ENCODE measurements around the gene CLEC4G. TPM values are rescaled to one million over a fixed set of nuclear protein-coding genes. Genes with fewer than 3 reads are reported as not detected.

Gene CLEC4G
- total and polyA plus RNA-seq, 9 of the 15 experiments (the other 6 are each of a cell fraction or from before 2014, with no cell fraction given): not detected

DNA sequence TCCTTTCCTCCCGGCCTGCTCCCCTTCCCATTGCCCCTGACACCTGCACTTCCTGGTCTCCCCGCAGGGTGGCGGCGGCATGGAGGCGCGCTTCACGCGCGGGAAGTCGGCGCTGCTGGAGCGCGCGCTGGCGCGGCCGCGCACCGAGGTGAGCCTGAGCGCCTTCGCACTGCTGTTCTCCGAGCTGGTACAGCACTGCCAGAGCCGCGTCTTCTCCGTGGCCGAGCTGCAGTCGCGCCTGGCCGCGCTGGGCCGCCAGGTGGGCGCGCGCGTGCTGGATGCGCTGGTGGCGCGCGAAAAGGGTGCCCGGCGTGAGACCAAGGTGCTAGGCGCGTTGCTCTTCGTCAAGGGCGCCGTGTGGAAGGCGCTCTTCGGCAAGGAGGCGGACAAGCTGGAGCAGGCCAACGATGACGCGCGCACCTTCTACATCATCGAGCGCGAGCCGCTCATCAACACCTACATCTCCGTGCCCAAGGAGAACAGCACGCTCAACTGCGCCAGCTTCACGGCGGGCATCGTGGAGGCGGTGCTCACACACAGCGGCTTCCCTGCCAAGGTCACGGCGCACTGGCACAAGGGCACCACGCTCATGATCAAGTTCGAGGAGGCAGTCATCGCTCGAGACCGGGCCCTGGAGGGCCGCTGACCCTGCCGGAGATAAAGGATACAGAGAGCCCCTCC, 49.6 kb downstream of the CLEC4G start:
- no peak for FAIRE-seq
- H2AFZ ChIP-seq (ENCODE audit: low read depth, low read length): no peak overlapping the region
- H3K9ac ChIP-seq (ENCODE audit: insufficient read depth in 1 of 2, low read depth in 2 of 2, low read length in 2 of 2): no peak overlapping the region
- H3K27ac ChIP-seq (ENCODE audit: extremely low read depth, low read depth, low read length): no peak overlapping the region
- no peaks in the 10 kb centered on the region for H4K20me1 ChIP-seq (replicated peaks; ENCODE audit: control insufficient read depth, insufficient read depth, low read length)
- ChIA-PET POLR2A (no interaction called here), CTCF (ENCODE audit: low intra/inter-chr PET ratio) (interaction anchor here (0.6 to 1.1 kb wide), 2 partner anchors 114 to 329 kb away, joined by 3 to 6 read pairs; no protein-coding TSS in a partner anchor)
- H3K27me3 ChIP-seq (ENCODE audit: control insufficient read depth in 2 of 2, insufficient read depth in 2 of 2, low read length in 2 of 2): peaks cover 0 to 6% of the 10 kb centered on the region in 2 experiments; a peak in 2 of 5 replicates
- peaks cover 10% of the 10 kb centered on the region; the same call in 2 of the 3 replicates for H3K36me3 ChIP-seq (ENCODE audit: control insufficient read depth, insufficient read depth, low read length)
- 97% methylated on average over 33 of the region's 74 CpGs for WGBS (ENCODE audit: insufficient coverage, low coverage, missing lambda C conversion rate)
- H3K4me1 ChIP-seq (replicated peaks in 1 of 2; ENCODE audit: control insufficient read depth in 2 of 2, insufficient read depth in 2 of 2, low read length in 2 of 2): peaks cover 10 to 28% of the 10 kb centered on the region in 2 experiments; a peak in 4 of 5 replicates
- H3K4me2 ChIP-seq (ENCODE audit: insufficient read depth, low read length): no peak overlapping the region
- H3K4me3 ChIP-seq: no peak overlapping the region
- peaks cover 15% of the 10 kb centered on the region; the same call in 2 of the 3 replicates for H3K79me2 ChIP-seq (ENCODE audit: control insufficient read depth, insufficient read depth, low read length)
- in situ Hi-C loops (cut with MboI) (loop anchor here (5.0 to 10.0 kb wide), 2 partner anchors 115 to 328 kb away; no protein-coding TSS in a partner anchor), intact Hi-C loops (cut with micrococcal nuclease) (loop anchor here (10.0 kb wide), 1 partner anchor 328 kb away; no protein-coding TSS in a partner anchor)
- no peak for DNase-seq (ENCODE audit: extremely low read depth in 1 of 4, low spot score in 3 of 4)
- no peaks in the 10 kb centered on the region for H3K9me3 ChIP-seq (replicated peaks; ENCODE audit: control insufficient read depth, insufficient read depth, low read depth, low read length)
- TSS peak; percentile 75 for BruUV-seq (replicated peaks)
- peaks cover 3% of the 10 kb centered on the region for H3K9me1 ChIP-seq (ENCODE audit: control insufficient read depth, insufficient read depth, low read length)
- no peak for ATAC-seq
- no peak for TF ChIP-seq SOX6 (IDR thresholded peaks at IDR 0.05)
- no peak for TF ChIP-seq ZNF444 (CRISPR knock-in tag; IDR thresholded peaks at IDR 0.05)
- no peak for TF ChIP-seq SAP30 (IDR thresholded peaks at IDR 0.05; ENCODE audit: borderline replicate concordance, insufficient read depth, low read depth, low read length, poor library complexity, severe bottlenecking)
- TF ChIP-seq PTBP1 (IDR thresholded peaks at IDR 0.05; ENCODE audit: low read depth, low read length): no peak
- TF ChIP-seq SRSF1 (IDR thresholded peaks at IDR 0.05; ENCODE audit: low read depth, low read length): no peak
- TF ChIP-seq TEAD2 (tag; IDR thresholded peaks at IDR 0.05): no peak
- no peak for TF ChIP-seq KLF16 (IDR thresholded peaks at IDR 0.05)
- TF ChIP-seq, protein P1, sequence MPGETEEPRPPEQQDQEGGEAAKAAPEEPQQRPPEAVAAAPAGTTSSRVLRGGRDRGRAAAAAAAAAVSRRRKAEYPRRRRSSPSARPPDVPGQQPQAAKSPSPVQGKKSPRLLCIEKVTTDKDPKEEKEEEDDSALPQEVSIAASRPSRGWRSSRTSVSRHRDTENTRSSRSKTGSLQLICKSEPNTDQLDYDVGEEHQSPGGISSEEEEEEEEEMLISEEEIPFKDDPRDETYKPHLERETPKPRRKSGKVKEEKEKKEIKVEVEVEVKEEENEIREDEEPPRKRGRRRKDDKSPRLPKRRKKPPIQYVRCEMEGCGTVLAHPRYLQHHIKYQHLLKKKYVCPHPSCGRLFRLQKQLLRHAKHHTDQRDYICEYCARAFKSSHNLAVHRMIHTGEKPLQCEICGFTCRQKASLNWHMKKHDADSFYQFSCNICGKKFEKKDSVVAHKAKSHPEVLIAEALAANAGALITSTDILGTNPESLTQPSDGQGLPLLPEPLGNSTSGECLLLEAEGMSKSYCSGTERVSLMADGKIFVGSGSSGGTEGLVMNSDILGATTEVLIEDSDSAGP (CRISPR knock-in tag; IDR thresholded peaks at IDR 0.05): no peak
- TF ChIP-seq, protein P2, sequence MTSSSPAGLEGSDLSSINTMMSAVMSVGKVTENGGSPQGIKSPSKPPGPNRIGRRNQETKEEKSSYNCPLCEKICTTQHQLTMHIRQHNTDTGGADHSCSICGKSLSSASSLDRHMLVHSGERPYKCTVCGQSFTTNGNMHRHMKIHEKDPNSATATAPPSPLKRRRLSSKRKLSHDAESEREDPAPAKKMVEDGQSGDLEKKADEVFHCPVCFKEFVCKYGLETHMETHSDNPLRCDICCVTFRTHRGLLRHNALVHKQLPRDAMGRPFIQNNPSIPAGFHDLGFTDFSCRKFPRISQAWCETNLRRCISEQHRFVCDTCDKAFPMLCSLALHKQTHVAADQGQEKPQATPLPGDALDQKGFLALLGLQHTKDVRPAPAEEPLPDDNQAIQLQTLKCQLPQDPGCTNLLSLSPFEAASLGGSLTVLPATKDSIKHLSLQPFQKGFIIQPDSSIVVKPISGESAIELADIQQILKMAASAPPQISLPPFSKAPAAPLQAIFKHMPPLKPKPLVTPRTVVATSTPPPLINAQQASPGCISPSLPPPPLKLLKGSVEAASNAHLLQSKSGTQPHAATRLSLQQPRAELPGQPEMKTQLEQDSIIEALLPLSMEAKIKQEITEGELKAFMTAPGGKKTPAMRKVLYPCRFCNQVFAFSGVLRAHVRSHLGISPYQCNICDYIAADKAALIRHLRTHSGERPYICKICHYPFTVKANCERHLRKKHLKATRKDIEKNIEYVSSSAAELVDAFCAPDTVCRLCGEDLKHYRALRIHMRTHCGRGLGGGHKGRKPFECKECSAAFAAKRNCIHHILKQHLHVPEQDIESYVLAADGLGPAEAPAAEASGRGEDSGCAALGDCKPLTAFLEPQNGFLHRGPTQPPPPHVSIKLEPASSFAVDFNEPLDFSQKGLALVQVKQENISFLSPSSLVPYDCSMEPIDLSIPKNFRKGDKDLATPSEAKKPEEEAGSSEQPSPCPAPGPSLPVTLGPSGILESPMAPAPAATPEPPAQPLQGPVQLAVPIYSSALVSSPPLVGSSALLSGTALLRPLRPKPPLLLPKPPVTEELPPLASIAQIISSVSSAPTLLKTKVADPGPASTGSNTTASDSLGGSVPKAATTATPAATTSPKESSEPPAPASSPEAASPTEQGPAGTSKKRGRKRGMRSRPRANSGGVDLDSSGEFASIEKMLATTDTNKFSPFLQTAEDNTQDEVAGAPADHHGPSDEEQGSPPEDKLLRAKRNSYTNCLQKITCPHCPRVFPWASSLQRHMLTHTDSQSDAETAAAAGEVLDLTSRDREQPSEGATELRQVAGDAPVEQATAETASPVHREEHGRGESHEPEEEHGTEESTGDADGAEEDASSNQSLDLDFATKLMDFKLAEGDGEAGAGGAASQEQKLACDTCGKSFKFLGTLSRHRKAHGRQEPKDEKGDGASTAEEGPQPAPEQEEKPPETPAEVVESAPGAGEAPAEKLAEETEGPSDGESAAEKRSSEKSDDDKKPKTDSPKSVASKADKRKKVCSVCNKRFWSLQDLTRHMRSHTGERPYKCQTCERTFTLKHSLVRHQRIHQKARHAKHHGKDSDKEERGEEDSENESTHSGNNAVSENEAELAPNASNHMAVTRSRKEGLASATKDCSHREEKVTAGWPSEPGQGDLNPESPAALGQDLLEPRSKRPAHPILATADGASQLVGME (CRISPR knock-in tag; IDR thresholded peaks at IDR 0.05): no peak
- no peak for TF ChIP-seq KAT7 (CRISPR knock-in tag; IDR thresholded peaks at IDR 0.05; ENCODE audit: borderline replicate concordance)
- TF ChIP-seq, protein P3, sequence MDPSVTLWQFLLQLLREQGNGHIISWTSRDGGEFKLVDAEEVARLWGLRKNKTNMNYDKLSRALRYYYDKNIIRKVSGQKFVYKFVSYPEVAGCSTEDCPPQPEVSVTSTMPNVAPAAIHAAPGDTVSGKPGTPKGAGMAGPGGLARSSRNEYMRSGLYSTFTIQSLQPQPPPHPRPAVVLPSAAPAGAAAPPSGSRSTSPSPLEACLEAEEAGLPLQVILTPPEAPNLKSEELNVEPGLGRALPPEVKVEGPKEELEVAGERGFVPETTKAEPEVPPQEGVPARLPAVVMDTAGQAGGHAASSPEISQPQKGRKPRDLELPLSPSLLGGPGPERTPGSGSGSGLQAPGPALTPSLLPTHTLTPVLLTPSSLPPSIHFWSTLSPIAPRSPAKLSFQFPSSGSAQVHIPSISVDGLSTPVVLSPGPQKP (CRISPR knock-in tag; IDR thresholded peaks at IDR 0.05): no peak
- TF ChIP-seq, protein P4, sequence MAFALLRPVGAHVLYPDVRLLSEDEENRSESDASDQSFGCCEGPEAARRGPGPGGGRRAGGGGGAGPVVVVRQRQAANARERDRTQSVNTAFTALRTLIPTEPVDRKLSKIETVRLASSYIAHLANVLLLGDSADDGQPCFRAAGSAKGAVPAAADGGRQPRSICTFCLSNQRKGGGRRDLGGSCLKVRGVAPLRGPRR (CRISPR knock-in tag; IDR thresholded peaks at IDR 0.05): no peak
